GM19455 (cell line): ENCODE data around the gene SLC7A11.

Experiments
- ATAC-seq: cut with Tn5 transposase; IDR thresholded peaks from one replicate; pipeline ENCODE4 v1.9.1; 2021; ENCODE audit not compliant: unreplicated experiment

SLC7A11 gene

GRCh38 chr4:138164208-138164607, 77.9 kb downstream of the SLC7A11 start:
- no peak for ATAC-seq

- ATAC-seq = no peak
These were observed 79.0 kb downstream of the SLC7A11 start for GRCh38 chr4:138163171-138163570.

GRCh38 chr4:138162259-138162658, 79.9 kb downstream of the SLC7A11 start:
- ATAC-seq = no peak

GRCh38 chr4:138161351-138161750, 80.8 kb downstream of the SLC7A11 start:
- no peak for ATAC-seq

- no peak for ATAC-seq
These were observed 83.3 kb downstream of the SLC7A11 start for GRCh38 chr4:138158746-138159297.

- ATAC-seq = no peak
These were observed 101.3 kb downstream of the SLC7A11 start for GRCh38 chr4:138140879-138141278.

GRCh38 chr4:138138774-138139173, 103.4 kb downstream of the SLC7A11 start:
- ATAC-seq = no peak

GRCh38 chr4:138135610-138136009, 106.5 kb downstream of the SLC7A11 start:
- no peak for ATAC-seq

- ATAC-seq = no peak
These were observed 123.9 kb downstream of the SLC7A11 start for GRCh38 chr4:138118270-138118669.

- ATAC-seq = no peak
These were observed 127.1 kb downstream of the SLC7A11 start for GRCh38 chr4:138115053-138115452.

GRCh38 chr4:138114434-138114833, 127.7 kb downstream of the SLC7A11 start:
- peak; percentile 98 for ATAC-seq
